Head of caudate nucleus (tissue), 42 donors: ENCODE data around the gene LEUTX.
"Not testable (repeated sequence)": the region's sequence is repeated elsewhere in the genome, so short reads cannot be mapped to it uniquely, and the experiment has no call there.

Experiments used
- DNase-seq, 42 donors: peaks; one replicate each; pipeline versions ENCODE4 v3.0.0 to v3.0.0-alpha.2; 2020 to 2021; ENCODE audit warnings: mixed read lengths in 7 of 42
- intact Hi-C: fragments of 100-400 bp; cut with DNase I; formaldehyde crosslinking; loops from one replicate; pipeline ENCODE4 v1.15.0; 2022

Gene LEUTX

DNA sequence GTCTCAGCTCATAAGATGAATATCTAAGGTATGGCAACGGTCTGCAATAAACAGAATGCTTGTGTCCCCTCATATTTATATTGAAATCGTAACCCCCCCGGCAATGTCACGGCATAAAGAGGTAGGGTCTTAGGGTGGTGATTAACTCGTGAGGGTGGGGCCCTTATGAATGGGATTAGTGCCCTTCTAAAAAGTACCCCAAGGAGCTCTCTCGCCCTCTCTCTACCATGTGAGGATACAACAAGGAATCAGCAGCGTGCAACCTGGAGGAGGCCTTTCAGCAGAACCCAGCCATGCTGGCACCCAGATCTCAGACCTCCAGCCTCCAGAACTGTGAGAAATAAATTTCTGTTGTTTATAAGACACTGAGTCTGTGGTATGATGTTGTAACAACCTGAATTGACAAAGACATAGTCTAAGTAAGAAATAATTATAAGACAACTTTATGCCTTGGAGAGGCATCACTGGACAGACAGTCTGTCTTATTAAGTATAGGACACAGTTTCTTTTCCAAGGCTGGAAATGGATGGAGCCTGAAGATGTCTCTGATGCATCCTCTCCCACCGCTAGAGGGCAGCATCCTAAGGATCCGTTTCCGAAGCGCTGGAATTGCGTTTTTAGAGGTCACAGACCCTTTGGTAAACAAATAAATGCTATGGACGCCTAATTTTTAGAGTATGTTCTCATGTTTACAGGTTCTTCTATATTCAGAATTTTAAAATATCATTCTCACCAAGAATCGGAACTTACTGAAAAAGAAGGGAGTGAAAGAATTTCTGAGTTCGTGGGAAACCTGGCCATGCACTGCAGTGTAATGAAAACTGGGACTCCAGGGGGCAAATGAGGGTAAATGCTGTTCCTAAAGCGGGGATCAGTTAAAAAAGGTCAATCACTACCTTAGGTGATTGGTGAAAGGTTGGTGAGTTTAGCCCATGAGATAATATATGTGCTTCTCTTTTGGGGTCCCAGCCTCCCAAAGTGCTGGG is 13.3 kb upstream of the LEUTX start:
- peak in 30 of 42 donors; percentile 3 to 68 (median 30) for DNase-seq
- intact Hi-C loops: no loop called here

- intact Hi-C loops: no loop called here
These were observed 10.3 kb upstream of the LEUTX start for GRCh38 chr19:39768334-39768733.

DNA sequence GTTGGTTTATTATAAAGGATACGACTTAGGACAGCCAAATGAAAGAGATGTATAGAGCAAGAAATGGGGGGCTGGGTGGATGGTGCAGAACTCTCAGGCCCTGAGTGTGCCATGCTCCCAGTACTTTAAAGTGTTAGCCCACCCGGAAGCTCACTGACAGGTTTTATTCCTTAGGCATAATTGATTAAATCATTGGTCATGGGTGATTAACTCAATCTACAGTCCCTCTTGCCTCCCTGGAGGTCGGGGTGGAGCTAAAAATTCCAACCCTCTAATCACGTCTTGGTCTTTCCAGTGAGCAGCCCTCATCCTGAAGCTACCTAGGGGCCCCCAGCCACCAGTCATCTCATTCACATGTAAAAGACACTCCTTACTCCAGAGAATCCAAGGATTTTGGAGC is 9.9 kb upstream of the LEUTX start:
- intact Hi-C loops: no loop called here
- no peak for DNase-seq

More at GRCh38 chr19:39768334-39768733, 10.3 kb upstream of the LEUTX start:
- no peak for DNase-seq

GRCh38 chr19:39780894-39781293 is 2.2 kb downstream of the LEUTX start:
- DNase-seq: no peak
- intact Hi-C loops: no loop called here

DNA sequence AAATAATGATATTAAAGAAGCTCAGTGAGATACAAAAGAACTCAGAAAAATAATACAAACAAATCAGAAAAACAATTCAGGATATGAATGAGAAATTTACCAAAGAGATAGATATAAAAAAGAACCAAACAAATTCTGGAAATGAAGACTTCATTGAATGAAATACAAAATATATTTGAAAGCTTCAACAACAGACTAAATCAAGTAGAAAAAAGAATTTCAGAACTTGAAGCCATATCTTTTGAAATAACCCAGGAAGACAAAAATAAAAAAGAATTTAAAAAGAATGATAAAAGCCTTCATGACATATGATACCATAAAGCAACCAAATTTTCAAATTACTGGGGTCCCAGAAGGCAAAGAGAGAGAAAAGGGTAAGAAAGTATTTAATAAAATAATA is 9.6 kb downstream of the LEUTX start:
- intact Hi-C loops: no loop called here

GRCh38 chr19:39792999-39793546 is 14.4 kb downstream of the LEUTX start:
- DNase-seq: peak; percentile 44 to 90 (median 76)
- intact Hi-C loops: no loop called here

More for the DNA sequence above, 9.6 kb downstream of the LEUTX start:
- no peak for DNase-seq

DNA sequence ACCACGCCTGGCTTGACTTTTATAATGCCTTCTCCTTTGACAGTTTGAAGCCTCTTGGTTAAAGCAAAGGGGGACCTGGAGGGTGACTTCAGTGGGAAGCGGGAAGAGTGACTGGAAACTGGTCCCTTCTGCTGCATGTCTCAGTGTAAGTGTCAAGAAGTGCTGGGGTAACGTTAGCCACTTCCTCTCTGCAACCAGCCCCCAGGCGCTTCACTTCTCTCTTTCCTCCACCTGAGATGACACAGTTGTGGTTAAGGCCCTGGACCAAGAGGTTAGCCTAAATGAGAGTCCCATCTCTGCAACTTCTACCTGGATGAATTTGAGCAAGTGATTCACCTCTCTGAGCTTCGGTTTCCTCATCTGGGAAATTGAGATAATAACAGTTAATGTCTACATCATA is 16.3 kb downstream of the LEUTX start:
- intact Hi-C loops: no loop called here
- DNase-seq: no peak

DNA sequence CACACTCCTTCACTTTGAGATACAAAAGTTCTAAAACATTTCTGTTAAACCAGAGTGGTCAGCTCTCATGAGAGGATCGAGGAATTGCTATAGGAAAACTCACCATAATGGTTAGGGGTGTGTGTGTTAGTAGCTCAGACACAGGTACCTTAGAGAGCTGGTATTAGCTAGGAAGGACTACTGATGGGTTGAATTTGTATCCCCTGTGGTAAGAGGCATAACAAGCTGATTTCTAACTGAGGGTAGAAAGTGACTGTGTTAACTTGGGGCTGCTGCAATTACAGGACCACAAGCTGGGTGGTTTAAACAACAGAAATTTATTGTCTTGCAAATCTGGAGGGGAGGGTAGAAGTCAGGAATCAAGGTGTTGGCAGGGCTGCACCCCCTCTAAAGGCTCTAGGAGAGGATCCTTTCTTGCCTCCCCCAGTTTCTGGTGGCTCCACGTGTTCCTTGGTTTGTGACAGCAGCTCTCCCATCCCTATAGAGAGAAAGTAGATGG is 17.4 kb downstream of the LEUTX start:
- DNase-seq: no peak
- intact Hi-C loops: no loop called here

GRCh38 chr19:39797083-39797482 is 18.4 kb downstream of the LEUTX start:
- DNase-seq: no peak
- intact Hi-C loops: no loop called here

DNA sequence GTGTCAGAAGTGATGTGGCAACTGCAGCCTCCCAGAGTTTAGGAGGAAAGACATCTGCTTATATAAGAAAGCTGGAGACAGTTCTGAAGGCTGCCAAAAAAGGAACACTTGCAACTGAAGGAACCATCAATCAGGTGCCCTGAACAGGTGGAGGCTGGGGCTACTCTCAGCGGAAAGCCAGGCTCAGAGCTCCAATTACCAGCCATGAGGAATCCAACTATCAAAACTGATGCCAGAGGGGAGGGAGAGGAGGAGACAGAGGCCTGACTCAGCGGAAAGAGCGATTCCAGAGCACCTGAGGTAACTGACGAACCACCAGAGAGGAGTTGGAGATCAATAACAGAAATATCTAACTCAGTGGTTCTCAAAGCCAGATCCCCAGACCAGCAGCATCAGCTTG is 24.3 kb downstream of the LEUTX start:
- DNase-seq: peak in 11 of 42 donors; percentile 6 to 52 (median 27)
- intact Hi-C loops: no loop called here

- intact Hi-C loops: no loop called here
- no peak for DNase-seq
These were observed 26.4 kb downstream of the LEUTX start for GRCh38 chr19:39805104-39805503.

GRCh38 chr19:39807846-39808364 is 29.3 kb downstream of the LEUTX start:
- intact Hi-C loops: no loop called here

GRCh38 chr19:39808688-39809087 is 30.0 kb downstream of the LEUTX start:
- intact Hi-C loops, DNase-seq: not testable (repeated sequence)

More at GRCh38 chr19:39807846-39808364, 29.3 kb downstream of the LEUTX start:
- DNase-seq: no peak

GRCh38 chr19:39809368-39809767 is 30.7 kb downstream of the LEUTX start:
- intact Hi-C loops: no loop called here
- DNase-seq: no peak

GRCh38 chr19:39810424-39810823 is 31.8 kb downstream of the LEUTX start:
- intact Hi-C loops: no loop called here
- DNase-seq: no peak

DNA sequence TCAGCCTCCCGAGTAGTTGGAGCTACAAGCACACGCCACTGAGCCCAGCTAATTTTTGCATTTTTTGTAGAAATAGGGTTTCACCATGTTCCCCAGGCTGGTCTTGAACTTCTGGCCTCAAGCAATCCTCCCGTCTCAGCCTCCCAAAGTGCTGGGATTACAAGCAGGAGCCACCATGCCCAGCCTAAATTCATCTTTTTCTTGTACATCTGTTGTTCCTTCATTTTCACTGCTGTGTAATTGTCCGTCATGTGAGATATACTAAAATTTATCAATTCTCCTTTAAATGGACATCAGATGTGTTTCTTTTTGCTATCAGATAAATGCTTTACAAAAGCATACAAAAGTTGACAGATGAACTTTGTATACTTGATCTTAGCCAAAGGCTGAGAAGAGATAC is 32.4 kb downstream of the LEUTX start:
- no peak for DNase-seq
- intact Hi-C loops: no loop called here

- intact Hi-C loops: no loop called here
- DNase-seq: no peak
These were observed 34.8 kb downstream of the LEUTX start for GRCh38 chr19:39813264-39813993.

DNA sequence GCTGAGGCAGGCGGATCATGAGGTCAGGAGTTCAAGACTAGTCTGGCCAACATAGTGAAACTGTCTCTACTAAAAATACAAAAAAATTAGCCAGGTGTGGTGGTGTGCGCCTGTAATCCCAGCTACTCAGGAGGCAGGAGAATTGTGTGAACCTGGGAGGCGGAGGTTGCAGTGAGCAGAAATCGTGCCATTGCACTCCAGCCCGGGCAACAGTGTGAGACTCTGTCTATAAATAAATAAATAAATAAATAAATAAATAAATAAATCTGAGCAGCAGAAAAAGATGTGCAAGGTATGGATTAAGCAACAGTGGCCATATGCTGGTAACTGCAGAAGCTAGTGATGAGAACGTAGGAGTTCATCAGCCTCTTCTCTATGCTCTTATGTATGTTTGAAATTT is 35.5 kb downstream of the LEUTX start:
- DNase-seq, intact Hi-C loops: not testable (repeated sequence)

GRCh38 chr19:39814595-39814994 is 35.9 kb downstream of the LEUTX start:
- no peak for DNase-seq
- intact Hi-C loops: no loop called here
